ENCODE measurements around the gene JADE2.
A peak's percentile ranks its signal among the peaks of the same experiment; 100 is the strongest.
"Not testable (repeated sequence)": the region's sequence is repeated elsewhere in the genome, so short reads cannot be mapped to it uniquely, and the experiment has no call there.

Gene JADE2

DNA sequence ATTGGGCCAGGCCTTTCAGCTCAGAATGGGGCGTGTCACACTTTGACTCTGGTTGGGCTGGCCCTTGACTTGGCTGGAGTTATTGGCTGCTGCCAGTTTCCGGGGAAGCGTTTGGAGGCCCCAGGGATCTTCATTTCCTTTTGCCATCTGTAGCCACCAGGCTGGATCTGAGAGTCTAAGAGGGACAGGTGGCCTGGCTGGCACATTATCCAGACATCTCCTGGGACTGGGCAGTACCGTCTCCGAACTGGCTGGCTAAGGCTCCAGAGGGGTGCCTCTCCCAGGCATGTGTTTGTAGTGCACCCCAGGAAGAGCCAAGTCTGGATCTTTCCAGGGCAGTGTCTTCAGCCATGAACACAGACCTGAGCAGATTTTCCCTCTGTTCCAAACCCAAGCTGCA, 9.7 kb upstream of the JADE2 start:
- no peak for DNase-seq (ENCODE audit: low read depth)
- TF ChIP-seq, protein P1, sequence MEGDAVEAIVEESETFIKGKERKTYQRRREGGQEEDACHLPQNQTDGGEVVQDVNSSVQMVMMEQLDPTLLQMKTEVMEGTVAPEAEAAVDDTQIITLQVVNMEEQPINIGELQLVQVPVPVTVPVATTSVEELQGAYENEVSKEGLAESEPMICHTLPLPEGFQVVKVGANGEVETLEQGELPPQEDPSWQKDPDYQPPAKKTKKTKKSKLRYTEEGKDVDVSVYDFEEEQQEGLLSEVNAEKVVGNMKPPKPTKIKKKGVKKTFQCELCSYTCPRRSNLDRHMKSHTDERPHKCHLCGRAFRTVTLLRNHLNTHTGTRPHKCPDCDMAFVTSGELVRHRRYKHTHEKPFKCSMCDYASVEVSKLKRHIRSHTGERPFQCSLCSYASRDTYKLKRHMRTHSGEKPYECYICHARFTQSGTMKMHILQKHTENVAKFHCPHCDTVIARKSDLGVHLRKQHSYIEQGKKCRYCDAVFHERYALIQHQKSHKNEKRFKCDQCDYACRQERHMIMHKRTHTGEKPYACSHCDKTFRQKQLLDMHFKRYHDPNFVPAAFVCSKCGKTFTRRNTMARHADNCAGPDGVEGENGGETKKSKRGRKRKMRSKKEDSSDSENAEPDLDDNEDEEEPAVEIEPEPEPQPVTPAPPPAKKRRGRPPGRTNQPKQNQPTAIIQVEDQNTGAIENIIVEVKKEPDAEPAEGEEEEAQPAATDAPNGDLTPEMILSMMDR (IDR thresholded peaks at IDR 0.05; ENCODE audit: low read depth, low read length, missing control alignments), result no peak
- in situ Hi-C loops (cut with HindIII; ENCODE audit: low sequenced_read_pairs), result no loop called here
- no peak overlapping the region for H3K4me3 ChIP-seq (ENCODE audit: low read depth, low read length)

- H3K4me3 ChIP-seq (ENCODE audit: low read depth, low read length); in situ Hi-C loops (cut with HindIII; ENCODE audit: low sequenced_read_pairs); DNase-seq (ENCODE audit: low read depth): not testable (repeated sequence)
Observed at GRCh38 chr5:134516984-134517383, 8.5 kb upstream of the JADE2 start.

GRCh38 chr5:134517553-134517952, 7.9 kb upstream of the JADE2 start:
- H3K4me3 ChIP-seq (ENCODE audit: low read depth, low read length), result no peak overlapping the region
- TF ChIP-seq, protein P1 (IDR thresholded peaks at IDR 0.05; ENCODE audit: low read depth, low read length, missing control alignments), result no peak
- no peak for DNase-seq (ENCODE audit: low read depth)
- in situ Hi-C loops (cut with HindIII; ENCODE audit: low sequenced_read_pairs), result no loop called here

DNA sequence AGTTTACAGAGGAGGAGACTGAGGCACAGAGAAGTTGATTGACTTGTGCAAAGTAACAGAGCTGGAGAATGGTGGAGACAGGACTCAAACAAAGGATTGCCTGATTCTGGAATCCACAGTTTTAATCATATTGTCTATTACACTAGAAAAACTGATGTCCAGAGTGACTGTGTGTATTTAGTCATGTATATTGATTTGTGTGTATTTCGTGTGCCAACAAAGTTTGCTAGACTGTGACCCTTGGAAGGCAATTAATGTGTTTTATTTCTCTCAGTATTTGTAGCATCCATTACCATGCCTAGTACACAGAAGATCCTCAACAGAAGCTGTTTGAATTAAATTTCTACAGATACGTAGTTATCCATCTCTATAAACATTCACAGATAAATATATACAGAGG, 5.5 kb upstream of the JADE2 start:
- in situ Hi-C loops (cut with HindIII; ENCODE audit: low sequenced_read_pairs), result loop anchor here (5.0 kb wide), 1 partner anchor 72 kb away; no protein-coding TSS in a partner anchor
- DNase-seq (ENCODE audit: low read depth), result no peak
- TF ChIP-seq, protein P1 (IDR thresholded peaks at IDR 0.05; ENCODE audit: low read depth, low read length, missing control alignments), result no peak
- H3K4me3 ChIP-seq (ENCODE audit: low read depth, low read length), result no peak overlapping the region

GRCh38 chr5:134521841-134522240, 3.6 kb upstream of the JADE2 start:
- in situ Hi-C loops (cut with HindIII; ENCODE audit: low sequenced_read_pairs), result loop anchor here (5.0 kb wide), 1 partner anchor 70 kb away; no protein-coding TSS in a partner anchor
- DNase-seq (ENCODE audit: low read depth), result no peak
- no peak overlapping the region for H3K4me3 ChIP-seq (ENCODE audit: low read depth, low read length)
- TF ChIP-seq, protein P1 (IDR thresholded peaks at IDR 0.05; ENCODE audit: low read depth, low read length, missing control alignments), result no peak

GRCh38 chr5:134523543-134524271, 1.8 kb upstream of the JADE2 start:
- no peak for DNase-seq (ENCODE audit: low read depth)
- TF ChIP-seq, protein P1 (IDR thresholded peaks at IDR 0.05; ENCODE audit: low read depth, low read length, missing control alignments), result no peak
- H3K4me3 ChIP-seq (ENCODE audit: low read depth, low read length), result peak overlapping the region; percentile 78
- in situ Hi-C loops (cut with HindIII; ENCODE audit: low sequenced_read_pairs), result loop anchor here (5.0 kb wide), 1 partner anchor 69 kb away; no protein-coding TSS in a partner anchor

GRCh38 chr5:134524272-134524825, 1.1 kb upstream of the JADE2 start:
- H3K4me3 ChIP-seq (ENCODE audit: low read depth, low read length), result peak overlapping the region; percentile 78
- in situ Hi-C loops (cut with HindIII; ENCODE audit: low sequenced_read_pairs), result loop anchor here (5.0 kb wide), 1 partner anchor 68 kb away; no protein-coding TSS in a partner anchor
- DNase-seq (ENCODE audit: low read depth), result no peak
- TF ChIP-seq, protein P1 (IDR thresholded peaks at IDR 0.05; ENCODE audit: low read depth, low read length, missing control alignments), result no peak

Data from astrocyte of the cerebellum (primary cell).